Raji (cell line): ENCODE measurements around the gene CNDP2.

Experiments
- POLR2A ChIP-seq: IDR thresholded peaks from 2 replicates; pipeline ENCODE4 v1.6.1; 2011; ENCODE audit warnings: low read depth, low read length, control low read depth; ENCODE audit not compliant: insufficient read depth

CNDP2 gene

GRCh38 chr18:74518456-74519295, 22.5 kb downstream of the CNDP2 start:
- TF ChIP-seq POLR2A: no peak

GRCh38 chr18:74519320-74520095, 23.3 kb downstream of the CNDP2 start:
- no peak for TF ChIP-seq POLR2A

GRCh38 chr18:74520096-74520833, 24.1 kb downstream of the CNDP2 start:
- TF ChIP-seq POLR2A: no peak

- no peak for TF ChIP-seq POLR2A
These were observed 25.0 kb downstream of the CNDP2 start for GRCh38 chr18:74521068-74521725.

GRCh38 chr18:74522635-74523548, 26.7 kb downstream of the CNDP2 start:
- no peak for TF ChIP-seq POLR2A

GRCh38 chr18:74524097-74524496, 27.9 kb downstream of the CNDP2 start:
- TF ChIP-seq POLR2A: no peak

GRCh38 chr18:74525741-74526140, 29.6 kb downstream of the CNDP2 start:
- no peak for TF ChIP-seq POLR2A

GRCh38 chr18:74526488-74526887, 30.3 kb downstream of the CNDP2 start:
- no peak for TF ChIP-seq POLR2A

GRCh38 chr18:74528478-74528877, 32.3 kb downstream of the CNDP2 start:
- TF ChIP-seq POLR2A: no peak

GRCh38 chr18:74528913-74529312, 32.8 kb downstream of the CNDP2 start:
- TF ChIP-seq POLR2A: no peak

- no peak for TF ChIP-seq POLR2A
These were observed 33.2 kb downstream of the CNDP2 start for GRCh38 chr18:74529378-74529777.

GRCh38 chr18:74529811-74530583, 33.8 kb downstream of the CNDP2 start:
- no peak for TF ChIP-seq POLR2A

- TF ChIP-seq POLR2A: no peak
These were observed 34.4 kb downstream of the CNDP2 start for GRCh38 chr18:74530584-74530862.
